PFSK-1 (cell line): ENCODE measurements around the gene KIF11.

Experiments used
- FOXP2 ChIP-seq: optimal IDR thresholded peaks from 2 replicates; pipeline ENCODE3; 2011; ENCODE audit warnings: borderline replicate concordance, control low read depth, inconsistent platforms; ENCODE audit not compliant: insufficient read depth; ENCODE audit errors: extremely low read length, extremely low read depth
- POLR2AphosphoS5 ChIP-seq: IDR thresholded peaks from 2 replicates; pipeline ENCODE4 v1.6.1; 2012; ENCODE audit warnings: low read depth, mild to moderate bottlenecking, control low read depth, low read length, moderate library complexity
- SIN3A ChIP-seq: IDR thresholded peaks from 2 replicates; pipeline ENCODE4 v1.6.1; 2012; ENCODE audit warnings: mild to moderate bottlenecking, low read length, moderate library complexity, borderline replicate concordance; ENCODE audit not compliant: insufficient read depth
- TAF1 ChIP-seq: IDR thresholded peaks from 2 replicates; pipeline ENCODE4 v1.6.1; 2012; ENCODE audit warnings: low read length, control low read depth, borderline replicate concordance; ENCODE audit not compliant: insufficient read depth
- TF ChIP-seq, protein P1 (sequence below), 2 experiments: IDR thresholded peaks; 2 replicates each; pipeline versions ENCODE4 v1.6.1 to v1.8.0; 2011 to 2012; ENCODE audit warnings: low read depth in 2 of 2, low read length in 2 of 2, control low read depth in 1 of 2, inconsistent platforms in 1 of 2, mild to moderate bottlenecking in 1 of 2, moderate library complexity in 1 of 2; ENCODE audit not compliant: insufficient read depth in 1 of 2

The KIF11 gene

GRCh38 chr10:92667078-92667477 lies 74.1 kb downstream of the KIF11 start:
- TF ChIP-seq, protein P1, sequence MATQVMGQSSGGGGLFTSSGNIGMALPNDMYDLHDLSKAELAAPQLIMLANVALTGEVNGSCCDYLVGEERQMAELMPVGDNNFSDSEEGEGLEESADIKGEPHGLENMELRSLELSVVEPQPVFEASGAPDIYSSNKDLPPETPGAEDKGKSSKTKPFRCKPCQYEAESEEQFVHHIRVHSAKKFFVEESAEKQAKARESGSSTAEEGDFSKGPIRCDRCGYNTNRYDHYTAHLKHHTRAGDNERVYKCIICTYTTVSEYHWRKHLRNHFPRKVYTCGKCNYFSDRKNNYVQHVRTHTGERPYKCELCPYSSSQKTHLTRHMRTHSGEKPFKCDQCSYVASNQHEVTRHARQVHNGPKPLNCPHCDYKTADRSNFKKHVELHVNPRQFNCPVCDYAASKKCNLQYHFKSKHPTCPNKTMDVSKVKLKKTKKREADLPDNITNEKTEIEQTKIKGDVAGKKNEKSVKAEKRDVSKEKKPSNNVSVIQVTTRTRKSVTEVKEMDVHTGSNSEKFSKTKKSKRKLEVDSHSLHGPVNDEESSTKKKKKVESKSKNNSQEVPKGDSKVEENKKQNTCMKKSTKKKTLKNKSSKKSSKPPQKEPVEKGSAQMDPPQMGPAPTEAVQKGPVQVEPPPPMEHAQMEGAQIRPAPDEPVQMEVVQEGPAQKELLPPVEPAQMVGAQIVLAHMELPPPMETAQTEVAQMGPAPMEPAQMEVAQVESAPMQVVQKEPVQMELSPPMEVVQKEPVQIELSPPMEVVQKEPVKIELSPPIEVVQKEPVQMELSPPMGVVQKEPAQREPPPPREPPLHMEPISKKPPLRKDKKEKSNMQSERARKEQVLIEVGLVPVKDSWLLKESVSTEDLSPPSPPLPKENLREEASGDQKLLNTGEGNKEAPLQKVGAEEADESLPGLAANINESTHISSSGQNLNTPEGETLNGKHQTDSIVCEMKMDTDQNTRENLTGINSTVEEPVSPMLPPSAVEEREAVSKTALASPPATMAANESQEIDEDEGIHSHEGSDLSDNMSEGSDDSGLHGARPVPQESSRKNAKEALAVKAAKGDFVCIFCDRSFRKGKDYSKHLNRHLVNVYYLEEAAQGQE (IDR thresholded peaks at IDR 0.05; ENCODE audit: insufficient read depth in 1 of 2, low read depth in 2 of 2, low read length in 2 of 2) = no peak
- TF ChIP-seq POLR2AphosphoS5 = no peak
- TF ChIP-seq FOXP2 = no peak
- TF ChIP-seq SIN3A = no peak
- TF ChIP-seq TAF1 = no peak

DNA sequence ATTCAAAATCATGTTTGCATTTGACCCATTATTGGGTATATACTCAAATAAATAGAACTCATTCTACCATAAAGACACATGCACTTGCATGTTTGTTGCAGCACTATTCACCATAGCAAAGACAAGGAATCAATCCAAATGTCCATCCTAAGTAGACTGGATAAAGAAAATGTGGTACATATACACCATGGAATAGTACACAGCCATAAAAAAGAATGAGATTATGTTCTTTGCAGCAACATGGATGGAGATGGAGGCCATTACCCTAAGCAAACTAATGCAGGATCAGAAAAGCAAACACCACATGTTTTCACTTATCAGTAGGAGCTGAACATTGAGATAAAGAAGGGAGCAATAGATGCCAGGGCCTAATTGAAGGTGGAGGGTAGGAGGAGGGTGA lies 84.8 kb downstream of the KIF11 start:
- TF ChIP-seq FOXP2 (no peak), TAF1 (no peak), SIN3A (no peak), POLR2AphosphoS5 (no peak)
- TF ChIP-seq, protein P1 (IDR thresholded peaks at IDR 0.05; ENCODE audit: insufficient read depth in 1 of 2, low read depth in 2 of 2, low read length in 2 of 2) = no peak

- TF ChIP-seq TAF1 (no peak), SIN3A (no peak), POLR2AphosphoS5 (no peak), FOXP2 (no peak)
- TF ChIP-seq, protein P1 (IDR thresholded peaks at IDR 0.05; ENCODE audit: insufficient read depth in 1 of 2, low read depth in 2 of 2, low read length in 2 of 2) = no peak
Measured at GRCh38 chr10:92678206-92678605, 85.3 kb downstream of the KIF11 start.

DNA sequence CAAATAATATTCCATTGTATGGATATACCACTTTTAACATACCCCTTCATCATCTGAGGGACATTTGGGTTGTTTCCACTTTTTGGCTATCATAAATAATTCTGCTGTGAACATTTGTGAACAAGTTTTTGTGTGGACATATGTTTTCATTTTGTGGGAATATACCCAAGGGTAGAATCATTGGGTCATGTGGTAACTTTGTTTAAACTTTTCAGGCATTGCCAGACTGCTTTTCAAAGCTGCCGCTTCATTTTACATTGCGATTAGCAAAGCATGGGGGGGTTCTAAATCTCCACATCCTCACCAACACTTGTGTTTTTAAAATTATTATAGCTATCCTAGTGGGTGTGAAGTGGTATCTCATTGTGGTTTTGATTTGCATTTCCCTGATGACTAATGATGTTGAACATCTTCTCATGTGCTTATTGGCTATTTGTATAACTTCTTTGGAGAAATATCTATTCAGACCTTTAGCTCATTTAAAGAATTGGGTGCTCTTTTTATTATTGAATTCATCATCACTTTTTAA lies 88.4 kb downstream of the KIF11 start:
- no peak for TF ChIP-seq SIN3A
- TF ChIP-seq, protein P1 (IDR thresholded peaks at IDR 0.05; ENCODE audit: insufficient read depth in 1 of 2, low read depth in 2 of 2, low read length in 2 of 2) = no peak
- TF ChIP-seq POLR2AphosphoS5 = no peak
- no peak for TF ChIP-seq TAF1
- no peak for TF ChIP-seq FOXP2

DNA sequence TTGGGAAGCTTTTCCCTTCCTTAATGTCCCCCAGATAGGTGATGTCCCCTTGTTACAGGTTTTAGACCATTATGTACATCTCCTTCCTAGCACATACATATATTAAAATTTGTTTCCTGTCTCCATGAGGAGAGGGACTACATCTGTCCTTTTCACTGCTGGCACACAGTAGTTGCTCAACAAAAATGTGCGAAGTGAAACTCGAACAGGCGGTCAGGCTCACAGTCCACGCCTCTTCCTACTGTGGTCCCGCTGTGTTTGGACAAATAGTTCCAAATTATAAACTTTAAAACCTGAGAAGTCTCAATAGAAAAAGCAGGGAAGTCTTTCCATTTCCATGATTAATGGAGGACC lies 95.6 kb downstream of the KIF11 start:
- TF ChIP-seq FOXP2 (no peak), POLR2AphosphoS5 (no peak), TAF1 (no peak), SIN3A (no peak)
- TF ChIP-seq, protein P1 (IDR thresholded peaks at IDR 0.05; ENCODE audit: insufficient read depth in 1 of 2, low read depth in 2 of 2, low read length in 2 of 2) = no peak
